GM12872 (cell line): Measurements from ENCODE around the gene ZNF358.

Experiments used
- TF ChIP-seq, protein P1 (sequence below): IDR thresholded peaks from 3 replicates; pipeline ENCODE4 v1.5.1; 2011; ENCODE audit warnings: low read depth, mild to moderate bottlenecking, low read length, moderate library complexity; ENCODE audit not compliant: insufficient read depth

Gene ZNF358

DNA sequence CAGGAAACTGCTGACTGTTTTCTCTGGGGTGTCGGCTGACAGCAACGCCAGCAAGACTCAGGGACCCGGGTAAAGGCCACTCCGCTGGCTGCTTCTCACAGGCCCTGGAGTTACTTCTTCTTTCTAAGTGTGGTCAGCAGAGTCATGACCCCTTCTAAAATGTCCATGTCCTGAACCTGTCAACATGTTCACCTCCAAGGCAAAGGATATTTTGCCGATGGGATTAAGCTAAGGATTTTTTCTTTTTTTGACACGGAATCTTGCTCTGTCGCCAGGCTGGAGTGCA, 35.0 kb upstream of the ZNF358 start:
- TF ChIP-seq, protein P1, sequence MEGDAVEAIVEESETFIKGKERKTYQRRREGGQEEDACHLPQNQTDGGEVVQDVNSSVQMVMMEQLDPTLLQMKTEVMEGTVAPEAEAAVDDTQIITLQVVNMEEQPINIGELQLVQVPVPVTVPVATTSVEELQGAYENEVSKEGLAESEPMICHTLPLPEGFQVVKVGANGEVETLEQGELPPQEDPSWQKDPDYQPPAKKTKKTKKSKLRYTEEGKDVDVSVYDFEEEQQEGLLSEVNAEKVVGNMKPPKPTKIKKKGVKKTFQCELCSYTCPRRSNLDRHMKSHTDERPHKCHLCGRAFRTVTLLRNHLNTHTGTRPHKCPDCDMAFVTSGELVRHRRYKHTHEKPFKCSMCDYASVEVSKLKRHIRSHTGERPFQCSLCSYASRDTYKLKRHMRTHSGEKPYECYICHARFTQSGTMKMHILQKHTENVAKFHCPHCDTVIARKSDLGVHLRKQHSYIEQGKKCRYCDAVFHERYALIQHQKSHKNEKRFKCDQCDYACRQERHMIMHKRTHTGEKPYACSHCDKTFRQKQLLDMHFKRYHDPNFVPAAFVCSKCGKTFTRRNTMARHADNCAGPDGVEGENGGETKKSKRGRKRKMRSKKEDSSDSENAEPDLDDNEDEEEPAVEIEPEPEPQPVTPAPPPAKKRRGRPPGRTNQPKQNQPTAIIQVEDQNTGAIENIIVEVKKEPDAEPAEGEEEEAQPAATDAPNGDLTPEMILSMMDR: no peak

DNA sequence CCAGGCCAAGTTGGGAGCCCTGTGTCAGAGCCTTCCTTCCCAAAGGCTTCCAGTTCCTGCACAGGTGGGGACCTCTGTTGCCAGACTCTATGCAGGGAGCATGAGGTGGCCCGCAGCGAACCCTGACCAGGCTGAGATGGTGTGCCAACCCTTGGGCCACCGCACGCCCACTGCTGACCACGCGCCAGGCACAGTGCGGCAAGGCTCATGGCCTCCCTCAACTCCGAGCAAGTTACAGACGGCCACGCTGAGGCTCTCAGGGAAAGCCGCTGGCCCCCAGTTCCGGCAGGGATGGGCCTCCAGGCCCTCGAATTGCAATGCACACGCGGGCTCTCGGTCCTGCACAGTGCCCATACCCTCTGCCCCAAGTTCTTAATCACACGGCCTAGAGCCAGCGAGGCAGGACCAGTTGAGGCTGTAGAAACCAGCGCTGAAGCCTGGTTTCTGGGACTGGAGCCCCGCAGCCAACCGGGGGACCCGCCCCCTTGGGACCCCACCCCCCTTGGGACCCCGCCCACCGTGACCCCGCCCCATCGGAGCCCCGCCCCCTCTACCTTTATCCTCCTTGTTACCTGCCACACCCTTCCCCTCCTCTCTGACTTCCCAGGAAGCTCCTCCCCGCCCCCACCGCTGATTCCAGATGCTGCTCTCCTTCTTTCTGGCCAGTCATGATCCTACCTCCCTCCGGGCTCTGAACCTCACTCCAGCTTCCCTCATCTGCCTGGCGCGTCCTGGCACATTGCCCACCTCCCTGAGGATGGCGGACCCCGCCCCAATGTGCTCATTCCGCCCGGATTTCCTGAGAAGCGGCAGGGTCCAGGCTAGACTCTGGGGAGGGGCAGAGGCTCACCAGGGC, 33.1 kb upstream of the ZNF358 start:
- TF ChIP-seq, protein P1: no peak

DNA sequence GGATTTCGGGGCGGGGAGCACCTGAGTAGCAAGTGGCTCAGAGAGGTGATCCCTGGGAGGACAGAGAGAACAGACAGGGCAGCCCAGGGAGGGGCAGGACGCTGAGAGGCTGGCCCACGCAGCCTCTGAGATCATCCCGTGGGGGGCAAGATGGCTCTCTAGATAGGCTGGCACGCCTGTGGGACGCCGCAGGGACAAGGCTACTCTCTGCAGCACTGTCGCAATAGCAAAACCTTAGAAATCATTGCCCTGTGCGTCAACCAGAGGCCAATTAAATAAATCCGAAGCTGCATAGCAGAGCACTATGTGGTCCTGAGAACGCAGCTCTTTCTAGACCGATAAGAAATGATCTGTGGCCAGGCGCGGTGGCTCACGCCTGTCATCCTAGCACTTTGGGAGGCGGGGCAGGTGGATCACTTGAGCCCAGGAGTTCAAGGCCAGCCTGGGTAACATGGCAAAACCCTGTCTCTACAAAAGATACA, 32.1 kb upstream of the ZNF358 start:
- TF ChIP-seq, protein P1: no peak

DNA sequence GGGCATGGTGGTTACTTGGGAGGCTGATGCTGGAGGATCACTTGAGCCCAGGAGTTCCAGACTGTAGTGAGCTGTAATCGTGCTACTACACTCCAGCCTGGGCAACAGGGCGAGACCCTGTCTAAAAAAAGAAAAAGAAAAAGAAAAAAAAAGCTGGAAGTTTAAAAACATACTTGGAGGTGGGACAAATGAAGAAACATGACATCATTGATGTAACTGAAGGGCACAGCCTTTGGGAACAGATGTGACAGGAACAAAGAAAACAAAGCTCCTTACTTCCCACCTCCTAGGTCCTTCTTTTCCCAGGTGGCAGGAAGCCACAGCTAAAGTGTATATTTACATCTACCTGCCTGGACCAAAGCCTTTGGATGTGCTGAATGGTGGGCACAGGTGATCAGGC, 29.0 kb upstream of the ZNF358 start:
- TF ChIP-seq, protein P1: no peak

DNA sequence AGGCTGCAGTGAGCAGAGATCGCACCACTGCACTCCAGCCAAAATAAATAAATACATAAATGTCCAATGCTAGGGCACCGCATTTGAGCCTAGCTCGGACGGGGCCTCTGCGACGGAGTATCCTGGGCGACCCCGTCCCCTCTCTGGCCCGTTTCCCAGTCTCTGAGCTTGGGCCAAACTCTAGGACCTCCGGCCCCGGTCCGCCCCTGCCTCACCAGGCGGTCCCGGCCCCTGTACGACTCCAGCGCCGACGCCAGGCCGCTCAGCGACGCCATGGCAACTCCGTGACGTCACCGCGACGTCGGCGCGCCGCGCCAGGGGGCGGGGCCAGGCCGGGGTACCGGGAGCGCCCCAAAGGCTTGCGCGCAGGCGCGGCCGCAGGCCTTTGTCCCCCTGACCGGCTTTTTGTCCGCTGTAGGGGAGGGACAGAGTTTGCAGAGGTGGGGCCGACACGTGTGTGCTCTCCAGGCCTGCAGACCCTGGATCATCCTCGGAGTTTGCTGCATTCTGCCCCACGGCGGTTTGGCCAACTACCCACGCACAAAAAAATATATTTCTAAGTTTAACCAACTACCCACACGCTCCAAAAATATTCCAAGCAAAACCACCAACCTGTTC, 27.1 kb upstream of the ZNF358 start, which contains the start of gene PEX11G:
PEX11G (minus strand) TSS at position 300 of the 618 bp plus-strand sequence; CDS start at position 275, 25 bp downstream.
- TF ChIP-seq, protein P1: no peak

DNA sequence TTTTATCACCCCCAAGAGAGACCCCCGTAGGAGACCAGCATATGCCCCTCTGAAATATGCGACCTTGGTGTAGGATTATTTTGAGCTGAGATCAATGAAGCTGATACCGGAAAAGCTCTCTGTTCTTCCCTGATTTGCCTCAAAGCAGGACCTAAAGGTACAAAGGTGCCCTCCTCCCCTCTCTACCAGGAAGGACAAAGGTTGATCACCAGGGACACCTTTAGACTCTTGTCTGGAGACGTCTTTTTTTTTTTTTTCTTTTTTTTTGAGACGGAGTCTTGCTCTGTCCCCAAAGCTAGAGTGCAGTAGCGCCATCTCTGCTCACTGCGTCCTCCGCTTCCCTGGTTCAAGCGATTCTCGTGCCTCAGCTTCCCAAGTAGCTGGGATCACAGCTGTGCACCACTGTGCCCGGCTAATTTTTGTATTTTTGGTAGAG, 26.3 kb upstream of the ZNF358 start:
- TF ChIP-seq, protein P1: no peak

DNA sequence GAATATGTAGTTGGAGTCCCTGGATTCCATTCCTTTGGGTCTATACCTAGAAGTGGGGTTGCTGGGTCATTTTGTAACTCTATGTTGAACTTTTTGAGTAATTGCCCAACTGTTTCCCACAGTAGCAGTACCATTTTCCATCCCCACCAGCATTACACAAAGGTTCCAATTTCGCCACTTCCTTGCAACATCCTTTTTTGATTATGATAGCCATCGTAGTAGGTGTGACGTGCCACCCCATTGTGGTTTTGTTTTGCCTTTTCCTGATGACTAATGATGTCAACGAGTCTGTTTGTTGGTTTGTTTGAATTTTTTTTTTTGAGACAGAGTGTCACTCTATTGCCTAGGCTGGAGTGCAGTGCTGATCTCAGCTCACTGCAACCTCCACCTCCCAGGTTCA, 23.8 kb upstream of the ZNF358 start:
- TF ChIP-seq, protein P1: no peak
